ENCODE results near the gene SLC22A9.
"Not testable (repeated sequence)": the region's sequence is repeated elsewhere in the genome, so short reads cannot be mapped to it uniquely, and the experiment has no call there.

Gene SLC22A9

DNA sequence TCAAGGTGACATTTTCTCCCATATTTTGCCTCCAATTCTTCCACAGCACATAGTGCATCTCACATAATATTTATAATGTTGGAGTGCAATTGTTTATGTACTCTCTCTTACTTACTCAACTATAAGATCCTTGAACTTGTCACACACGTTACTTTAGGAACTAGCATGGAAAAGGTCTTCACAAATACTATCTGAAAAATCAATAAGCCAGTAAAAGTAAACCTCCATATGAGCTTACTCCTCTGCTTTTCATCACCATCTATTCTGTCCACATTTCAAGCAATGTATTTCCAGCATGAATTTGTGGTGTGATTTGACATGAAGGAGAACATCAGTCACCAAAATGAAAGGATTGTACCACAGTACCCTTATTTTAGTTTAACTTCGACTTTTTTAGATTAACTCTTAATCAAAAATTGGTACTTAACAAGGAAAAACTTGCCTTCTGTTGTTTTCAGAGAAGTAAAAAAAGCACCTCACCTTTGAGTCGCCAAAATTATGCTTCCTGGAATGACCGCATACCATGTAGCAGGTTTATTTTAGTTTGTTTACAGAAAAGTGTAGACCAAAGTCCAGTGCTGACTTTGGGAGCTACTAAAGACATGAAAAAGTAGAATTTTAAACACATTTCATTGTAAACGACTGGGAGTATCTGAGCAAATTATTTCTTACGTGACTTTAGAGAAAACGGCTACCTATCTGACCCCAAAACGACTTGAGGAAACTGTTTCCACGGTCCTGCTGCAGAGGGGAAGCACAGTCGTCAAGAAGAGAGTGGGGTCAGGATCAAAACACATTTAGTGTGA is at the start of gene SLC22A9:
Gene SLC22A9 (plus strand): TSS at position 621 of the 806 bp plus-strand sequence. CDS start 272 bp downstream, outside the sequence.
- Mint-ChIP-seq H3K27ac (no peak within 1 kb of the TSS), H3K27me3 (peaks cover 33% of the 10 kb centered on the region), H3K9me3 (no peaks in the 10 kb centered on the region), H3K4me1 (no peaks in the 10 kb centered on the region), H3K4me3 (no peak within 1 kb of the TSS)
- no peak for ATAC-seq
- no peak for DNase-seq

DNA sequence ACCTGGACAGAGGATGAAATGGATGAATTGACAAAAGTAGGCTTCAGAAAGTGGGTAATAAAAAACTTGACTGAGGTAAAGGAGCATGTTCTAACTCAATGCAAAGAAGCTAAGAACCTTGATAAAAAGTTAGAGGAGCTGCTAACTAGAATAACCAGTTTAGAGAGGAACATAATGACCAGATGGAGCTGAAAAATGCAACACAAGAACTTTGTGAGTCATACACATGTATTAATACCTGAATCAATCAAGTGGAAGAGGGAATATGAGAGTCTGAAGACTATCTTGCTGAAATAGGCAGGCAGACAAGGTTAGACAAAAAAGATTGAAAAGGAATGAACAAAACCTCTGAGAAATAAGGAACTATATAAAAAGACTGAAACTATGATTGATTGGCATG is 47.9 kb upstream of the SLC22A9 start:
- no peaks in the 10 kb centered on the region for H3K27me3 Mint-ChIP-seq
- peaks cover 26 to 41% of the 10 kb centered on the region in 2 donors for H3K9me3 Mint-ChIP-seq
- DNase-seq = no peak
- H3K4me3 Mint-ChIP-seq = no peak overlapping the region
- H3K4me1 Mint-ChIP-seq = no peaks in the 10 kb centered on the region
- ATAC-seq = no peak
- H3K27ac Mint-ChIP-seq = no peak overlapping the region

DNA sequence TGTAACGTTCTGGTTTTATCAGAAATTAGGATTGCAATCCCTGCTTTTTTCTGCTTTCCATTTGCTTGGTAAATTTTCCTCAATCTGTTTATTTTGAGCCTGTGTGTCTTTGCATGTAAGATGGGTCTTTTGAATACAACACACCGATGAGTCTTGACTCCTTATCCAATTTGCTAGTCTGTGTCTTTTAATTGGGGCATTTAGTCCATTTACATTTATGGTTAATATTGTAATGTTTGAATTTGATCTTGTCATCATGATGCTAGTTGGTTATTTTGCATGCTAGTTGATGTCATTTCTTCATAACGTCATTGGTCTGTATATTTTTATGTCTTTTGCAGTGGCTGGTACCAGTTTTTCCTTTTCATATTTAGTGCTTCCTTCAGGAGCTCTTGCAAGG is 34.5 kb upstream of the SLC22A9 start:
- not testable (repeated sequence) for H3K27ac Mint-ChIP-seq, DNase-seq, H3K4me1 Mint-ChIP-seq, ATAC-seq, H3K4me3 Mint-ChIP-seq
- H3K9me3 Mint-ChIP-seq = peaks cover 13 to 15% of the 10 kb centered on the region in 2 donors
- peaks cover 17% of the 10 kb centered on the region for H3K27me3 Mint-ChIP-seq

DNA sequence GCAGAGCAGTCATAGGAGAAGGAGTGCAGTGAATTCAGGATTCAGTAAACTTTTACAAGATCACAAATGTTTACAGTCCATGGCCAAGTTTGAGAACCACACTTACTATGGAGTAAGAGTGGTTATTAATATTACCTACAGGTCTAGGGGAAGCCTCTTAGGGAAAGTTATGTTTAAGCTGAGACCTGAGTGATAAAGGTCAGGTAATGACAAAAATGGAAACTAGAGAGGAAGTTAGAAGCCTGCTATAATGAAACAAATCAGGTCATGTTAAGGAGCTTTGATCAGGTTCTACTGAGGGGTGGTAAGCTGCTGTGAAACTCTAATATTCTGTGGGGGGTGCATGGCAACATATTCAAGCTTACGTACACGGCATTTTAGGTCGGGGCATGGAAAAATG is 32.5 kb upstream of the SLC22A9 start:
- Mint-ChIP-seq H3K27ac (no peak overlapping the region), H3K4me3 (no peak overlapping the region), H3K9me3 (peaks cover 13 to 15% of the 10 kb centered on the region in 2 donors), H3K27me3 (peaks cover 20% of the 10 kb centered on the region), H3K4me1 (no peaks in the 10 kb centered on the region)
- DNase-seq = no peak
- ATAC-seq = no peak

DNA sequence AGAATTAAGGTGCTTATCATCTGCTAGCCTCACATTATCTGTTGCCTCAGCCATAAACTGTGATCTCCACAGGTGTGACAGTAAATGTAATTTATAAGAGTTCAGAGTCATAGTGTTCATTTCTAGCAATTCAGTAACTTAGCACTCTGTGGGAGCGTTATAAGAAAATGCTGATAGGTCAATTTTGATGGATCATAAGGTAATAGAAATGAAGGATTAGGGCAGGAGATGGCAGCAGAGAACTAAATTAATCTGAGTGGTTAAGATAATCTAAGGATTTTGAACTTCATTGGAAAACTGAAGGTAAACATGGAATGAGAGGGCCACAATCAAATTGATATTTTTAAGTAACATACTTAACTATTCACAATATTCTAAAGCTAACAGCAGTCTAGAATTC is 26.5 kb upstream of the SLC22A9 start:
- no peak overlapping the region for H3K27ac Mint-ChIP-seq
- H3K4me1 Mint-ChIP-seq = no peaks in the 10 kb centered on the region
- H3K9me3 Mint-ChIP-seq = no peaks in the 10 kb centered on the region
- no peak overlapping the region for H3K4me3 Mint-ChIP-seq
- ATAC-seq (no peak), DNase-seq (no peak)
- H3K27me3 Mint-ChIP-seq = peaks cover 25% of the 10 kb centered on the region

DNA sequence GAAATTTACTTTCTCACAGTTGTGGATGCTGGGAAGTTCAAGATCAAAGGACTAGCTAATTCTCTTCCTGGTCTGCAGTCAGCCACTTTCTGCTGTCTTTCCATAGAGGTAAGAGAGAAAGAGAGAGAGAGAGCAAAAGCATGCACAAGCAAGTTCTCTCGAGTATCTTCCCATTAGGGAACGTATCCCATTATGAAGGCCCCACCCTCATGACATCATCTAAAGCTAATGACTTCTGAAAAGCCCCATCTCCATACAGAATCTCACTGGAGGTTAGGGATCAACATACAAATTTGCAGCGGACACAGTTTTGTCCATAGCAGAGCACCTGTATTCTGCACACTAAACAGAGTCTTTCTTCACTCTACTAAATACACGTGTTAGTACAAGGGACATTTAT is 17.4 kb upstream of the SLC22A9 start:
- ATAC-seq = no peak
- H3K4me1 Mint-ChIP-seq = no peaks in the 10 kb centered on the region
- no peak overlapping the region for H3K27ac Mint-ChIP-seq
- no peak for DNase-seq
- H3K9me3 Mint-ChIP-seq = peaks cover 0 to 5% of the 10 kb centered on the region in 2 donors
- H3K27me3 Mint-ChIP-seq = peaks cover 13% of the 10 kb centered on the region
- no peak overlapping the region for H3K4me3 Mint-ChIP-seq

DNA sequence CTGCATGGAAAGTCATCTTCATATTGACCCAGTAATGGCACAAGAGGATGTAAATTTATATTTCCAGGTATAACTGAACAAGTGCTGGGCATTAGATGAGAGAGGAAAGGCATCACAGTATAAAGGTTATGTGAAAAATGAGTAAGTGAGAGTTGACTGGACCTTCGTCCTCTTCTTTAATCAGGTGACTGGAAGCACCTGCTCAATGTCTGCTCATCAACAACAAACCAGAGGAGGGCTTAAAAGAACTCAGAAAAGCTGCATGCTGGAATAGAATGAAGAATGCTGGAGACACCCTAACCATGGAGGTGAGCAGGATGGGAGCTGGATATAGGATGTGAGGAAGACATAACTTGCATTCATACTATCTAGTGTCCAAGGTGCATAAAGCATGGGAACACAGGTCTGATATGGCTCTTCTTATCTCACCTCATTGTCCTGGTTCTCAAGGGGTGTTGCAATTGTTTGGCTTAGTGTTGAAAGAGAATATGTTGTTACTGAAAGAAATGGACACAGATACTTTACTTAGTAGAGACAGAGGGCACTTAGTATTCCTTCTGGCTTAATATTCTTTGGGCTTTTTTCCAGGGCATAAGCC is 7.3 kb upstream of the SLC22A9 start:
- H3K9me3 Mint-ChIP-seq = peaks cover 5 to 28% of the 10 kb centered on the region in 2 donors
- no peaks in the 10 kb centered on the region for H3K4me1 Mint-ChIP-seq
- H3K4me3 Mint-ChIP-seq = no peak overlapping the region
- no peak overlapping the region for H3K27ac Mint-ChIP-seq
- DNase-seq = no peak
- peaks cover 35% of the 10 kb centered on the region for H3K27me3 Mint-ChIP-seq
- no peak for ATAC-seq

DNA sequence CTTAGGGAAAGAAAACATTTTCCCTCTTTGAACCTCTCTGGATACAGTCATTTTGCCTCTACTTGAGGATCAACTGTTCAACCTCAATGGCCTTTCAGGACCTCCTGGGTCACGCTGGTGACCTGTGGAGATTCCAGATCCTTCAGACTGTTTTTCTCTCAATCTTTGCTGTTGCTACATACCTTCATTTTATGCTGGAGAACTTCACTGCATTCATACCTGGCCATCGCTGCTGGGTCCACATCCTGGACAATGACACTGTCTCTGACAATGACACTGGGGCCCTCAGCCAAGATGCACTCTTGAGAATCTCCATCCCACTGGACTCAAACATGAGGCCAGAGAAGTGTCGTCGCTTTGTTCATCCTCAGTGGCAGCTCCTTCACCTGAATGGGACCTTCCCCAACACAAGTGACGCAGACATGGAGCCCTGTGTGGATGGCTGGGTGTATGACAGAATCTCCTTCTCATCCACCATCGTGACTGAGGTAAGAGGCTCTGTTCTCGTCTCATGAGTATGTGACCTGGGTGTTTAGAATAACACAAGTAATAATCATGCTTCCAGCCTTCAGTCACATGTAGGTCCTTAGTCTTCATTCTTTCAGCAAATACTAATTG is 495 bp downstream of the SLC22A9 start:
- peaks cover 29% of the 10 kb centered on the region for H3K27me3 Mint-ChIP-seq
- no peak overlapping the region for H3K4me3 Mint-ChIP-seq
- no peaks in the 10 kb centered on the region for H3K4me1 Mint-ChIP-seq
- no peak for ATAC-seq
- no peak overlapping the region for H3K27ac Mint-ChIP-seq
- DNase-seq = no peak
- H3K9me3 Mint-ChIP-seq = no peaks in the 10 kb centered on the region

DNA sequence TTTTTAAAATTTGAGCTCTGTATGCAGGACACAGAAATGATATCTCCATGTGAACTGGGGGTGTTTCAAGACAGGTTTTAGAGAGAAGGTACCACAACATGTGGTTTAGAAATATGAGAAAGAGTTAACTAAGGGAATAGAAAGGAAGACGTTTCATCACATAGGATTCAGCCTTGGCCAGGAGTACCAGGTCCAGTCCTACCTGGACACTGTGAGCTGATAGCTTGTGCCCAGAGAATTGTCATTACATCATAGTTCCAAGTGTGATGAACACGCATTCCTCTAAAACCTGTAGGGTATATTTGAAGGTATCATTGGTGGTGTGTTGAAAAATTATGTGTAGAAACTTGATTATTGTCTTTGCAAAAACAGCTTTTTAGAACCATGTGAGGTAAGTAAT is 1.8 kb downstream of the SLC22A9 start:
- no peaks in the 10 kb centered on the region for H3K4me1 Mint-ChIP-seq
- H3K4me3 Mint-ChIP-seq = no peak overlapping the region
- H3K9me3 Mint-ChIP-seq = no peaks in the 10 kb centered on the region
- ATAC-seq = no peak
- no peak overlapping the region for H3K27ac Mint-ChIP-seq
- peaks cover 22% of the 10 kb centered on the region for H3K27me3 Mint-ChIP-seq
- no peak for DNase-seq

DNA sequence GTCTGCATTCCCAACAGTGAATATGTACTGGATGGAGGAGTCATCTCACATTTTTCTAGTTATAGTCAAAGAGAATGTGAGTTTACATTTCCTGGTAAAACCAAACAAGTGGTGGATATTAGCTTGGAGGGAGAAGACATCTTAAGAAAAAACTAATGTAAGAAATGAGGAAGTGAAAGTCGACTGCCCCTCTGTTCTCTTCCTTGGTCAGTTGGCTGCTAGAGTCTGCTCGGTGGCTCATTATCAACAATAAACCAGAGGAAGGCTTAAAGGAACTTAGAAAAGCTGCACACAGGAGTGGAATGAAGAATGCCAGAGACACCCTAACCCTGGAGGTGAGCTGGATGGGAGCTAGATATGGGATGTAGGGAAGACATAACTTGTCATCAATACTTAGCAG is 5.8 kb downstream of the SLC22A9 start:
- Mint-ChIP-seq H3K27ac (peak overlapping the region in 1 of 2 donors; percentile 20), H3K9me3 (no peaks in the 10 kb centered on the region), H3K27me3 (peaks cover 30% of the 10 kb centered on the region), H3K4me1 (no peaks in the 10 kb centered on the region), H3K4me3 (no peak overlapping the region)
- DNase-seq (no peak), ATAC-seq (no peak)

DNA sequence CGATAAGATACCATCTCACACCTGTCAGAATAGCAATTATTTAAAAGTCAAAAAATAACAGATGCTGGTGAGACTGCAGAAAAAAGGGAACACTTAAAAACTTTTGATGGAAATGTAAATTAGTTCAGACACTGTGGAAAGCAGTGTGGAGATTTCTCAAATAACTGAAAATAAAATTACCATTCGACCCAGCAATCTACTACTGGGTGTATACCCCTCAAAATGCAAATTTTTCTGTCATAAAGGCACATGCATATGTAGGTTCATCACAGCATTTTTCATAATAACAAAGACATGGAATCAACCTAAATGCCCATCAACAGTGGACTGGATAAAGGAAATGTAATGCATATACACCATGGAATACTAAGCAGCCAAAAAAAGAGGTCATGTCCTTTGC is 10.5 kb downstream of the SLC22A9 start:
- no peaks in the 10 kb centered on the region for H3K4me1 Mint-ChIP-seq
- ATAC-seq = no peak

DNA sequence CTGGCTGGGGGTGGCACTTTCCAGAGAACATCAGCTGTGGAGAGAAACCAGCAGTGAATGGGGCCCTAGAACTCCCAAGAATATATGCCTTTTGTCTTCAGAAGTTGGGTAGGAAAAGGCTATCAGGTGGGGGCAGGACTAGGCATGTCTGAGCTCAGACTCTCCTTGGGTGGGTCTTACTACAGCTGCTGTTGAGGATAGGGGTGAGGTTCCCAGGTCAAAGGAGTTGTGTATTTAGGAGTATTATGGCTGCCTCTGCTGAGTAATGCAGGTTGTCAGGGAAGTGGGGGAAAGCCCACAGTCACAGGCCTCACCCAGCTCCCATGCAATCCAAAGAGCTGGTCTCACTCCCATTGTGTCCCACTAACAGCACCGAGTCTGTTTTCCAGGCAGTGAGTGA is 26.1 kb downstream of the SLC22A9 start:
- Mint-ChIP-seq H3K4me1 (no peaks in the 10 kb centered on the region), H3K9me3 (no peaks in the 10 kb centered on the region), H3K4me3 (no peak overlapping the region), H3K27ac (no peak overlapping the region), H3K27me3 (peaks cover 62% of the 10 kb centered on the region)
- DNase-seq (no peak), ATAC-seq (no peak)

More for the DNA sequence above, 10.5 kb downstream of the SLC22A9 start:
- no peak overlapping the region for H3K4me3 Mint-ChIP-seq
- peaks cover 27% of the 10 kb centered on the region for H3K27me3 Mint-ChIP-seq
- no peaks in the 10 kb centered on the region for H3K9me3 Mint-ChIP-seq
- DNase-seq = no peak
- H3K27ac Mint-ChIP-seq = no peak overlapping the region

DNA sequence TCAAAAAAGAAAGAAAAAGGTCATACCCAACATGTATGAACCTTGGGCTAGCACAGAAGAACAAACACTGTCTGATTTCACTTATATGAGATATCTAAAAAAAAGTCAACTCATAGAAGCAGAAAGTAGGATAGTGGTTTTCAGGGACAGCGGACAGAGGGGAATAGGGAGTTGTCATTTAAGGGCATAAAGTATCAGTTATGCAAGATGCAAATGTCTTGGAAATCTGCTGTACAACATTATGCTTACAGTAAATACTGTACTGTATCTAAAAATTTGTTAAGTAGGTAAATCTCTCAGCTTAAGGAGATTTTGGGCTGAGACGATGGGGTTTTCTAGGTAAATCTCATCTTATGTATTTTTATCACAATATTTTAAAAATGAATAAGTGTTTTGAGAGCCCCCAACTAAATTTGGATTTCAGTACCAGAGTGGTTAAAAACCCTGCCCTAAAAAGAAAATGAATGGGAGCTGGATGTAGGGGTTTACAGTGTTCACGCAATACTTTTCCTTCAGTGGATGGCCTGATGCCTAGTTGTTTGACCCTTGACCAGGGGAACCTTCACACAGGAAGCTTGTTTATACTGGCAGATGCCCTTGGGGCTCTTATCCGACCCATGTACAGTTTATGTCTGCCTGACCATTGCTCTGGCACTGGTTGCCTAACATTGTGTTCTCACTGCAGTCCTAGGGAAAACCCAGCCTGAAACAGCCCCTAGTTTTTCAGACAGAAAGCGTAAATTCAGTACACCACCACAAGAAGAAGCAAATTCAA is 34.8 kb downstream of the SLC22A9 start:
- no peak for ATAC-seq

DNA sequence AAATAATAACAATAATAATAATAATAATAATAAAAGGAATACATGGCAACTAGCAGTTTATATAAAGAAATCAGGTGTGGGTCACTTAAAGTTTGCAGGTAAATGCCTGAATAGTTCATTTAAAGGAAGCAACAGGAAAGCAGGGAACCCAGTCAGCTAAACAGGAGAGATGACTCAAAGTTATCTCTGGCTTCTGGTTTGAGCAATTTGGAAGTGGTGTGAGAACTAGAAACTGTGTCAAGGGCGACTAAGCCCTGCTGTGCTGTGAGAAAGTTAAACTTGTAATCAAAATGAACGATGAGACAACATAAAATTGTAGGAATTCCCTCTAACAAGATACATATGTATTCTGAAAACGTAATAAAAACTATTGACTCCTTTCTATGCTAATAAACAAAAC is 35.5 kb downstream of the SLC22A9 start:
- Mint-ChIP-seq H3K27me3 (peaks cover 6% of the 10 kb centered on the region), H3K4me1 (no peaks in the 10 kb centered on the region), H3K9me3 (no peaks in the 10 kb centered on the region), H3K27ac (no peak overlapping the region), H3K4me3 (no peak overlapping the region)
- DNase-seq (no peak), ATAC-seq (no peak)

More for the DNA sequence above, 34.8 kb downstream of the SLC22A9 start:
- peaks cover 12% of the 10 kb centered on the region for H3K27me3 Mint-ChIP-seq
- no peak for DNase-seq
- no peaks in the 10 kb centered on the region for H3K4me1 Mint-ChIP-seq
- no peaks in the 10 kb centered on the region for H3K9me3 Mint-ChIP-seq
- H3K4me3 Mint-ChIP-seq = no peak overlapping the region
- H3K27ac Mint-ChIP-seq = no peak overlapping the region

DNA sequence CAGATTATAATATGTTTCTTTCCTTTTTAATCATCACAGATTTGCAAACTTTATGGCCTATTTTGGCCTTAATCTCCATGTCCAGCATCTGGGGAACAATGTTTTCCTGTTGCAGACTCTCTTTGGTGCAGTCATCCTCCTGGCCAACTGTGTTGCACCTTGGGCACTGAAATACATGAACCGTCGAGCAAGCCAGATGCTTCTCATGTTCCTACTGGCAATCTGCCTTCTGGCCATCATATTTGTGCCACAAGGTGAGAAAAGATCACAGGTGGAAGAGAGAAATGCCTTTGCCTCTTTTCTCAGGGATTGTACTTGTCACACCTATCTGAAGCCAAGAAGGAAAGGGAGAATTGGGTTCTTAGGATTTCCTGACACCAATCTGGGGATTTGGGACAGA is 36.9 kb downstream of the SLC22A9 start:
- Mint-ChIP-seq H3K4me3 (no peak overlapping the region), H3K27ac (no peak overlapping the region), H3K4me1 (no peaks in the 10 kb centered on the region), H3K9me3 (no peaks in the 10 kb centered on the region), H3K27me3 (no peaks in the 10 kb centered on the region)
- DNase-seq (no peak), ATAC-seq (no peak)

Data from stimulated activated naive CD8-positive, alpha-beta T cell treated with anti-CD3 and anti-CD28 coated beads, Interleukin-15, amount 100 ng/mL, for 72 hours (primary cell).